Erythroblast (primary cell): ENCODE data around the gene RAD18.

Source experiments
- GATA1 ChIP-seq: IDR thresholded peaks from 2 replicates; pipeline ENCODE4 v1.6.1; 2011; ENCODE audit warnings: low read depth, mild to moderate bottlenecking, control low read depth, low read length, moderate library complexity
- POLR2A ChIP-seq: IDR thresholded peaks from 2 replicates; pipeline ENCODE4 v1.6.1; 2011; ENCODE audit warnings: mild to moderate bottlenecking, low read length

- TF ChIP-seq POLR2A: no peak
- TF ChIP-seq GATA1: no peak
Observed at GRCh38 chr3:8985876-8986275, 22.6 kb upstream of the RAD18 start.
